CD4-positive, alpha-beta T cell treated with Interleukin-6 at 100 ng/mL for 8 hours (primary cell): ENCODE measurements around the gene JAGN1.
"Not testable (repeated sequence)": the region's sequence is repeated elsewhere in the genome, so short reads cannot be mapped to it uniquely, and the experiment has no call there.

ENCODE experiments used
- DNase-seq: peaks from one replicate; pipeline ENCODE4 v3.0.0-alpha.2; 2020; ENCODE audit warnings: mixed read lengths, low spot score

Gene JAGN1

DNA sequence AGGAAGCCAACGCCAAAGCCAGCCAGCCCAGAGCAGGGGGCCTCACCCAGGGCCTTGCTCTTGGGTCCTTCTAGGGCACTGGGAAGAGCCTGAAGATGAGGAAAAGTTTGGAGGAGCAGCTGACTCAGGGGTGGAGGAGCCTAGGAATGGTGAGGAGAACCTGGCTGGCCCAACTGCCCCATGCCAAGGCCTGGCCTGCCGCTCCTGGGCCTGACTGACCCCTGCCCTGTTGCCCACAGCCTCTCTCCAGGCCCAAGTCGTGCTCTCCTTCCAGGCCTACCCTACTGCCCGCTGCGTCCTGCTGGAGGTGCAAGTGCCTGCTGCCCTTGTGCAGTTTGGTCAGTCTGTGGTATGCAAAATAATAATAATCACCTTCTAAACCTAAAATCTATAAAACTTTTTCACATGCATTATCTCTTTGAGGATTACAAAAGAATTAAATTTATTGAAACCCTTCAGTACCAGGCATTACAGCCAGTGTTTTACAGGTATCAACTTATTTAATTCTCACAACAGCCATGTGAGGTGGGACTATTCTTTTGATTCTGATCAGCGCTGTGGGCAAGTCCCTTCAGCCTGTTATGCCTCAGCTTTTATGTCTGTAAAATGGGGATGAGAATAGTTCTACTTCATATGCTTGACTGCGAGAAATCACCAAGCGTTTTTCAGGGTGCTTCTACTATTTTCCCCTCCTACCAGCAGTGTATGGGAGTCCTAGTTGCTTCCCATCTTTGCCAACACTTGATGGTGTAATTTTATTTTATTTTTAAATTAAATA, 28.0 kb downstream of the JAGN1 start:
- no peak for DNase-seq

DNA sequence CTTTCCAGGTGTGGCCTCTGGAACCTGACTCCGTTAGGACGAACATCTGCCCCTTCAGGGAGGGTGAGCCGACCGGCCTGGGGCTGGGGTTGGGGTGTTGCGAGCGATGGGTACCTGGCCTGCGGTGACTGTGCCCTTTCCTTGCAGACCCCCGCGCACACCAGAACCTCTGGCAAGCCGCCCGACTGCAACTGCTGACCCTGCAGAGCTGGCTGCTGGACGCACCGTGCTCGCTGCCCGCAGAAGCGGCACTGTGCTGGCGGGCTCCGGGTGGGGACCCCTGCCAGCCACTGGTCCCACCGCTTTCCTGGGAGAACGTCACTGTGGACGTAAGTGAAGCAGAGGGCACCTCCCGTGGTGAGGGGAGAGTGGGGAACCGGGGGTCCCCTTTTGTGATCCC, 37.7 kb downstream of the JAGN1 start:
- DNase-seq: no peak

DNA sequence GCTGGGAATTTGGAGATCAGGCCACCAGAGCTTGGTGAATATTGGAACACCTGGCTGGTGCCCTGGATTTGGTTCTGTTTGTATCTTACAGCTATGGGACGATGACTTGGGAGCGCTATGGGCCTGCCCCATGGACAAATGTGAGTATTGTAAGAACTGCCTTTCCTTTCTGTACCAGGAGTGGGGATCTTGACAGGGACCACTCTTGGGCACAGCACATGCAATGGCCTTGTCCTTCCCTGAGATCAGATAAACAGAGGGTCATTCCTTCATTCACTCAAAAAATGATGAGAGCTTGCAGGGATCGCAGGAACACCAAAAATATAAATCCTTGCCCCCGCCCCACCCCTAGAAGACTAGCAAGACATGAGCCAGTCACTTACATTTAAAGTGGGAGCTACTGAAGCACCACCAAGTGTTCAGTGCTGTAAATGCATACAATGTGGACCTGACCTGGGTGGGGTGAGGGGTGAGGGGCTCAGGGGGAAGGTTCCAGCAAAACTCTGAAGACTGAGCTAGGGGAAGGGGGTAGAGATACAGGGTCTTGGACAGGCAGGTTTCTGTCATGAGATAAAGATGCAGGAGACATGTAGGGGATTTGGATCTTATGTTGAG, 40.5 kb downstream of the JAGN1 start:
- DNase-seq: no peak

DNA sequence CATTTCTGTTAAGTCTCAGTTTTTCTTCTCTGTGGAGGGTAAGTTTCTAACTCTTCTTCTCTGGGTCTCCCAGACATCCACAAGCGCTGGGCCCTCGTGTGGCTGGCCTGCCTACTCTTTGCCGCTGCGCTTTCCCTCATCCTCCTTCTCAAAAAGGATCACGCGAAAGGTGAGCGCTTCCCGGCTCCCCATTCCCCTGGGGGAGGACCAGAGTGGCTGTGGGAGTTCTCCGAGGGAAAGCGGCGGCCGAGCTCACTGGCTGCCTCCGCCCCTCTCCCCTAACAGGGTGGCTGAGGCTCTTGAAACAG, 42.1 kb downstream of the JAGN1 start:
- DNase-seq: no peak

DNA sequence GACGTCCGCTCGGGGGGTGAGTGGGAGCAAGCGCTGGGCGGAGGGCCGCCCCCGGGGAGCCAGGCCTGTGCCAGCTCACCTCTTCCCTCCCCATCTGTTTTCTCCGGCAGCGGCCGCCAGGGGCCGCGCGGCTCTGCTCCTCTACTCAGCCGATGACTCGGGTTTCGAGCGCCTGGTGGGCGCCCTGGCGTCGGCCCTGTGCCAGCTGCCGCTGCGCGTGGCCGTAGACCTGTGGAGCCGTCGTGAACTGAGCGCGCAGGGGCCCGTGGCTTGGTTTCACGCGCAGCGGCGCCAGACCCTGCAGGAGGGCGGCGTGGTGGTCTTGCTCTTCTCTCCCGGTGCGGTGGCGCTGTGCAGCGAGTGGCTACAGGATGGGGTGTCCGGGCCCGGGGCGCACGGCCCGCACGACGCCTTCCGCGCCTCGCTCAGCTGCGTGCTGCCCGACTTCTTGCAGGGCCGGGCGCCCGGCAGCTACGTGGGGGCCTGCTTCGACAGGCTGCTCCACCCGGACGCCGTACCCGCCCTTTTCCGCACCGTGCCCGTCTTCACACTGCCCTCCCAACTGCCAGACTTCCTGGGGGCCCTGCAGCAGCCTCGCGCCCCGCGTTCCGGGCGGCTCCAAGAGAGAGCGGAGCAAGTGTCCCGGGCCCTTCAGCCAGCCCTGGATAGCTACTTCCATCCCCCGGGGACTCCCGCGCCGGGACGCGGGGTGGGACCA, 42.6 kb downstream of the JAGN1 start:
- DNase-seq: peak; percentile 85

DNA sequence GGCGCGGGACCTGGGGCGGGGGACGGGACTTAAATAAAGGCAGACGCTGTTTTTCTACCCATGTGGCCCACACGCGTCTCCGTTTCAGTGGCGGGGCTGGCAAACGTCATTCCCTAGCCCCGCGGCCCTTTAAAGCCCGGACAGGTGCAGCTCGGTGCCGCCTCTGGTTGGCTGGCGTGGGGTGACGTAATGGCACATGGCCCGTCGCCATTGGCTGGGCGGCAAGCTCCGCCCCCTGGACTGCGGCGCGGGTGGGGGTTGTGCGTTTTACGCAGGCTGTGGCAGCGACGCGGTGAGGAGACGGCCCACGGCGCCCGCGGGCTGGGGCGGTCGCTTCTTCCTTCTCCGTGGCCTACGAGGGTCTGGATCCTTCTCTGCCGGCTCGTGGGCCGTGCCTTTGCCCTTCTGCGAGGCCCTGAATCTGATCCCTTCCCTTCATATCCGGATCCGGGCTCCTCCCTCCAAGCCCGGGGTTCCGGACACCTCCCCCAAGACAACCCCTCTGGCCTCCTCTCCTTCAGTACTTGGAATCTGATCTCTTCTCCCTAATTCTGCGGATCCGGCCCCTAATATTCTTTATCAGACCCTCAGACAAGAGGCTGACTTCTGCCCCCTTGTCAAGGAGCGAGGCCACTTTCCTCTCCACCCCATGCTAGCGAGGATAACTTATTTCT, 43.3 kb downstream of the JAGN1 start, which contains the start of gene CRELD1:
Gene CRELD1 (plus strand): TSS at position 274 of the 674 bp plus-strand sequence. CDS start 605 bp downstream, outside the sequence.
- peak; percentile 97 for DNase-seq

DNA sequence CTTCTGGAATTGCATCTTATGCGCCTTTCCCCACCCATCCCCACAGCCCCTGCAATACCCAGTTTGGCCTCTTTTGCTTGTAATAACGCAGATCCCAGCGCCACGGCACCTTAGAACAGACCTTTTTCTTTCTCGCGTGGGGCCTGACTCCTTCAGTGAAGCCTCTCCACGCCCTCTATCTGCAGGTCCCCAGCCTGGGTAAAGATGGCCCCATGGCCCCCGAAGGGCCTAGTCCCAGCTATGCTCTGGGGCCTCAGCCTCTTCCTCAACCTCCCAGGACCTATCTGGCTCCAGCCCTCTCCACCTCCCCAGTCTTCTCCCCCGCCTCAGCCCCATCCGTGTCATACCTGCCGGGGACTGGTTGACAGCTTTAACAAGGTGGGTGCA, 43.8 kb downstream of the JAGN1 start:
- DNase-seq: peak; percentile 17

DNA sequence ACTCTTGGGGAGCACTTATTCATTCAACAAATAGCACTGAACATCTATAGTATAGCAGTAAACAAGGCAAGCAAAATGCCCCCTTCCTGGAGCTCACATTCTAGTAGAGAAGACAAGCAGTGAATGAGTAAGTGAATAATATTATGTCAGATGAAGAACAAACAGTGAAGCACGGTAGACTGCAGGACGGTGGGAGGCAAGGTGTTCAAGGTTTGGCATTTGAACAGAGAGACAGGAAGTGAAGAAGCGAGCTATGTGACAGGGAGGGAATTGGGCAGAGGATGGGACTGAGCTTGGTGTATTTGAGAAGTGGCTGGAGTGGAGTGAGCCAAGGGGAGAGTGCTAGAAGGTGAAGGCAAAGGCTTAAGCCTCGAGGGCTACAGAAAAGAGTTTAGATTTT, 44.6 kb downstream of the JAGN1 start:
- DNase-seq: no peak

DNA sequence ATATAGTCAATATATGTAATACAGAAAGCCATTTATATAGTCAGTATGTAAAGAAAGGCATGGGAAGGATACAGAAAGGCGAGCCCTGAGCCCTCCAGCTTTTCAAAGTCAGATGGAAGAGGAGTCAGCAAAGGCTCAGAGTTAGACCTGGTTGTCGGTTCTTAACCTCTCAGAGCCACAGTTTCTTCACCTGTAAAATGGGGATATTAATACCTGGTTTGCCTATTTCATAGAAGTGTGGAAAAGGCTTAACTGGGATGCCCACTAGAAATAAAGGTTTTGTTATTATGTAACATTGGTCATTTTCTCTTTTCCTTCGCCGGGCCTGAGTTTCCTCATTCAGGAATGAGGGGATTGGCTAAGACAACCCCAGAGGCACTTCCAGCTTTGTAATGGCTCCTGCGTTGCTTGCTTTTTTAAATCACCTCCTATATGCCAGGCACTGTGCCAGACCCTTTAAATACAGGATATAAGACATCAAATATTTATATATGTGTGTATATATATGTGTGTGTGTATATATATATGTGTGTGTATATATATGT, 45.6 kb downstream of the JAGN1 start:
- no peak for DNase-seq

DNA sequence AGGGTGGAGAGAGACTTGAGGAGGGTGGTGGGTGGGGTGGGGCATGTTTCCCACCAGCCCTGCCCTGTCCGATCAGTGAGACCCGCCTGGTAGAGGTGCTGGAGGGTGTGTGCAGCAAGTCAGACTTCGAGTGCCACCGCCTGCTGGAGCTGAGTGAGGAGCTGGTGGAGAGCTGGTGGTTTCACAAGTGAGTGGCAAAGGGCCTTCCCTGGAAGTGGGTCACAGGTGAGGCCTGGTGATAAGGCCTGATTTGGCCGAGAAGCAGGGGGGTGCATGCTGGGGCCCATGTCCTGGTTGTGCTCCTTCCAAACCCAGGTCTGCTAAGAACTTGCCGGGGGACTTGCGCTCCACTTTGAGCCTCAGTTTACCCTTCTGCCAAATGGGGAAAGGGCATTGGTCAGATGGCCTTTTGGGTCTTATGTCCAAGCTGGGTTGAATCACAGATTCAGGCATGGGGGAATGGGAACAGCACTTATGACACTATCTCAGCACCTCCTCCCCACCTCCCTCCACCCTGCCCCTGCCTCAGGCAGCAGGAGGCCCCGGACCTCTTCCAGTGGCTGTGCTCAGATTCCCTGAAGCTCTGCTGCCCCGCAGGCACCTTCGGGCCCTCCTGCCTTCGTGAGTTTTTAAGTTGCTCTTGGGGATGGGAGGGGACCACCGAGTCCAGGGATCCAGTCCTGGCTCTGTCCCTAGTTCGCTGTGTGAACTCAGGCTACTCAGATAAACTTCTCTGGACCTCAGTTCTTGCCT, 47.3 kb downstream of the JAGN1 start:
- DNase-seq: no peak

DNA sequence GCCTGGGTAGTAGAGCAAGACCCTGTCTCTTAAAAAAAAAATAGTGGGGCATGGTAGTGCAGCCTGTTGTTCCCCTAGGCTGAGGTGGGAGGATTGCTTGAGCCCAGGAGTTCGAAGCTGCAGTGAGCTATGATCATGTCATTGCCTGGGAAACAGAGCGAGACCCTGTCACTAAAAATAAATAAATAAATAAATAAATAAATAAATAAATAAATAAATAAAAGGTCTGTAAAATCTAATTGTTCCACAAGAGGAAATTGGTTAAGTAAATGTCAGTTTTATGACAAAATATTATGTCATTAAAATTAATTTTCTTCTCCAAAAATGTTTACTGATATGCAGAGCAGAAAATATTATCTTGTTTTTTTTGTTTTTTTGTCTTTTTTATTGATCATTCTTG, 48.6 kb downstream of the JAGN1 start:
- no peak for DNase-seq

DNA sequence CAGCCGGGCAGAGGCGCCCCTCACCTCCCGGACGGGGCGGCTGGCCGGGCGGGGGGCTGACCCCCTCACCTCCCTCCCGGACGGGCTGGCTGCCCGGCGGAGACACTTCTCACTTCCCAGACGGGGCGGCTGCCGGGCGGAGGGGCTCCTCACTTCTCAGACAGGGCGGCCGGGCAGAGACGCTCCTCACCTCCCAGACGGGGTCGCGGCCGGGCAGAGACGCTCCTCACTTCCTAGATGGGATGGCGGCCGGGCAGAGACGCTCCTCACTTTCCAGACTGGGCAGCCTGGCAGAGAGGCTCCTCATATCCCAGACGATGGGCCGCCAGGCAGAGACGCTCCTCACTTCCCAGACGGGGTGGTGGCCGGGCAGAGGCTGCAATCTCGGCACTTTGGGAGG, 49.5 kb downstream of the JAGN1 start:
- DNase-seq: not testable (repeated sequence)

DNA sequence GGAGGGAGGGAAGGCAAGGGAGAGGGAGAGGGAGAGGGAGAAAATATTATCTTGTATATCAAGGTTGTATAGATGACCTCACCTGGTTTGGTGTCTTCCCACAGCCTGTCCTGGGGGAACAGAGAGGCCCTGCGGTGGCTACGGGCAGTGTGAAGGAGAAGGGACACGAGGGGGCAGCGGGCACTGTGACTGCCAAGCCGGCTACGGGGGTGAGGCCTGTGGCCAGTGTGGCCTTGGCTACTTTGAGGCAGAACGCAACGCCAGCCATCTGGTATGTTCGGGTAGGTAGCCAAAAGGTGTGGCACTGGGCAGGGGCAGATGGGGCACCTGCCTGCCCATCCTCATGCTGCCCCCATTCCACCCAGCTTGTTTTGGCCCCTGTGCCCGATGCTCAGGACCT, 50.3 kb downstream of the JAGN1 start:
- no peak for DNase-seq

DNA sequence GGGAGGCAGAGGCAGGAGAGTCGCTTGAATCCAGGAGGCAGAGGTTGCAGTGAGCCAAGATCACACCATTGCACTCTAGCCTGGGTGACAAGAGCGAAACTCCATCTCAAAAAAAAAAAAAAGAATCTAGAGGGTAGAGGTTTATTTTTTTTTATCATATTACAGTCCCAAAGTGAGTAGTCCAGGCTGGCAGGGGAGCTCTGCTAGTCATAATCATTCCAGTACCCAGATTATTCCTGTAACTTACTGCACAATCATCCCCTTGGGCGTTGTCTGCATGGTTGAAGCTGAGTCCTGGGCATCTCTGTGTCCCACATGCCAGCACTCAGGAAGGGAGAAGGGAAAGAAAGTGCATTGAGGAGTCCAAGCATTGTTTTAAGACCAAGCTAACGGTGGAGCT, 51.8 kb downstream of the JAGN1 start:
- no peak for DNase-seq

DNA sequence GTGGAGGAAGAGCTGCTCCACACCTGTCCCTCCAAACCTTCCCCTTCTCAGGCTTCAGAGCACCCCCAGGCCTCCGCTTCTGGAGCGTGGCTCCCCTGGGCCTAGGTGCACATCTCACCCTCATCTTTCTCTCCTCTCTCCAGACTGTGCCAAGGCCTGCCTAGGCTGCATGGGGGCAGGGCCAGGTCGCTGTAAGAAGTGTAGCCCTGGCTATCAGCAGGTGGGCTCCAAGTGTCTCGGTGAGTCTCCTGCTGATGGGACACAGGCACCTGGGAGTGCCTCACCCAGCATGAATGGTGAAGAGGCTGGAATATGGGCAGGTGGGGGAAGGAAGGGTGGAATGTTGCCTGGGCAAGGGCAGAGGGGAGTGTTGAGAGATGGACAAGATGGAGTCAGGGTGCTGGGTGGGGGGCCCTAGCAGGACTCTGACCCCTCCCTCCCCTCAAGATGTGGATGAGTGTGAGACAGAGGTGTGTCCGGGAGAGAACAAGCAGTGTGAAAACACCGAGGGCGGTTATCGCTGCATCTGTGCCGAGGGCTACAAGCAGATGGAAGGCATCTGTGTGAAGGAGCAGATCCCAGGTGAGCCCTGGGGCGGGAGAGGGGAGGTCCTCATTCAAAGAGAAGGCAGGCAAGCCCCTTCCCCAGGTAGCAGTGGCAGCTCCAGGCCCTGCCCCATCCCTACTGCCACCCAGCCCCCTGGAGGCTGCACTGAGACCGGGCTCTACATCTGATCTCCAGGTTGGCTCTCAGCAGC, 52.7 kb downstream of the JAGN1 start:
- DNase-seq: no peak
